HUES48 (cell line): ENCODE results near the gene PWP2.
"Not testable (repeated sequence)": the region's sequence is repeated elsewhere in the genome, so short reads cannot be mapped to it uniquely, and the experiment has no call there.

ENCODE experiments used
- H3K27ac ChIP-seq: one replicate; pipeline ENCODE4 v1.7.0; 2013; ENCODE audit warnings: low read depth, low read length, inconsistent platforms
- H3K27me3 ChIP-seq: 2 replicates; pipeline ENCODE4 v1.6.1; 2013; ENCODE audit warnings: mild to moderate bottlenecking, low read length; ENCODE audit not compliant: control insufficient read depth, insufficient read depth
- H3K36me3 ChIP-seq: 2 replicates; pipeline ENCODE4 v1.6.1; 2013; ENCODE audit warnings: low read length; ENCODE audit not compliant: control insufficient read depth, insufficient read depth
- H3K4me1 ChIP-seq: 2 replicates; pipeline ENCODE4 v1.6.1; 2013; ENCODE audit warnings: mild to moderate bottlenecking, low read length; ENCODE audit not compliant: control insufficient read depth, insufficient read depth
- H3K4me3 ChIP-seq: 2 replicates; pipeline ENCODE4 v1.5.1; 2013; ENCODE audit warnings: mild to moderate bottlenecking, low read depth, low read length
- H3K9ac ChIP-seq: 2 replicates; pipeline ENCODE4 v1.6.1; 2013; ENCODE audit warnings: mild to moderate bottlenecking, low read depth, low read length, moderate library complexity
- H3K9me3 ChIP-seq: 2 replicates; pipeline ENCODE4 v1.6.1; 2013; ENCODE audit warnings: low read length; ENCODE audit not compliant: control insufficient read depth, insufficient read depth

PWP2 gene

GRCh38 chr21:44139787-44140551, 32.8 kb downstream of the PWP2 start:
- not testable (repeated sequence) for H3K4me3 ChIP-seq, H3K9ac ChIP-seq, H3K27me3 ChIP-seq, H3K36me3 ChIP-seq, H3K27ac ChIP-seq, H3K4me1 ChIP-seq, H3K9me3 ChIP-seq

DNA sequence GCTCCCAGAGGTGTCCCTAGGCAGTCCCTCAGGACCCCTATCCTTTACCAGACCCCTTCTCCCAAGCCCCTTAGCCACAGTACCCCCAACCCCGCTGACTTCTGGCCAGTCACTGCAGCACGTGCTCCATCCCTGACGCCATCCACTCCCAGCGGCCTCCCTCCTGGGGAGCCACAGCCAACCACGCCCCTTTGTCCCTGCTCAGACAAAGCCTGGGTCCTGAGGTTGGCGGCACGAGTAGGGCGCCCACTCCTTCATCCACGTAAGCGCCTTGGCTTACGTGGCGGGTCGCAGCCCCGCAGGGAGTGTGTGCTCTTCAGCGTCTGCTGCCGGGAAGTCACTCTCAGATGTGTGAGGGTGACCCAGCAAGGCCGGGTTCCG, 33.3 kb downstream of the PWP2 start:
- not testable (repeated sequence) for H3K9me3 ChIP-seq, H3K4me3 ChIP-seq, H3K27me3 ChIP-seq

GRCh38 chr21:44142470-44142869, 35.3 kb downstream of the PWP2 start:
- H3K36me3 ChIP-seq, H3K4me1 ChIP-seq, H3K27ac ChIP-seq, H3K9ac ChIP-seq, H3K9me3 ChIP-seq, H3K4me3 ChIP-seq, H3K27me3 ChIP-seq: not testable (repeated sequence)

More for the DNA sequence above, 33.3 kb downstream of the PWP2 start:
- H3K4me1 ChIP-seq, H3K36me3 ChIP-seq, H3K9ac ChIP-seq, H3K27ac ChIP-seq: not testable (repeated sequence)

- H3K27me3 ChIP-seq, H3K36me3 ChIP-seq, H3K27ac ChIP-seq, H3K9ac ChIP-seq, H3K4me1 ChIP-seq, H3K9me3 ChIP-seq, H3K4me3 ChIP-seq: not testable (repeated sequence)
Measured at GRCh38 chr21:44143380-44143779, 36.2 kb downstream of the PWP2 start.

DNA sequence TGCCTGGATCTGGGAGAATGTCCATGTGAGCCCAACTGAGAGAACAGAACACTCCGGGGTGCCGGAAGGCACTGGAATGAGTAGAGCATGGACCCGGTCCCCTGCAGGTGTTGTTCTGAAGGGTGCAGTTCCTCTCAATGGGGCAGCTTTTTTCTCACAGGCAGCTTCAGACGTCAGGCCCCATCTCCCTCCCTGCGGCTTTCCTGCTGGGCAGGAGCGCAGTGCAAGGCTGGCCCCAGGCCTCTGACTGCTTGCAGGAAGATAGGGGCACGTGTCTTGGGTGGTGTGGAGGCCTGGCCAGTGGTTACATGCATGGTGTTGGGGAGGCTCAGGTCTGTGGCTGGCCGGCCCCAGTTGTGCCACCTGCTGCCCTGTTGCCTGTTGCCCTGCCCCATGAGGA, 36.8 kb downstream of the PWP2 start:
- H3K27ac ChIP-seq, H3K9me3 ChIP-seq, H3K36me3 ChIP-seq, H3K9ac ChIP-seq, H3K4me3 ChIP-seq, H3K27me3 ChIP-seq, H3K4me1 ChIP-seq: not testable (repeated sequence)

- H3K9me3 ChIP-seq, result not testable (repeated sequence)
Measured at GRCh38 chr21:44144784-44145602, 37.8 kb downstream of the PWP2 start.

DNA sequence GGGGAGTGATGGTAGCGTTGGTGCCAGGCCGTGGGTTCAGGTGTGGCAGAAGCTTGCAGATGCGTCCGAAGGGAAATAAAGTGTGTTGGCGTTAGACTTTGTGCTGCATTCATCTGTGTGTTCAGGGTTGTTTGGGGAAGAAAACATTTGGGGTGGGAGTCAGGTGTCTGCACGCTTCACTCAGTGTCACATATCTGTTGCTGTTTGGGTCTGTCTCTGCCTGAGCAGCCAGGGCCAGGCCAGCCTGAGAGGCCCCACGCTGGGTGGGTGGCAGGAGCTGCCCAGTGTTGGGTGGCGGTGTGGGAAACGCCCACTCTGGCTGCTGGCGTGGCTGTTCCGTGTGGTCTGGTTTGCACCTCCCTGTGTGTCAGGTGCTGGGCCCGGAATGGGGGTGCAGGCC, 38.4 kb downstream of the PWP2 start:
- H3K9ac ChIP-seq, H3K27me3 ChIP-seq, H3K4me1 ChIP-seq, H3K4me3 ChIP-seq, H3K27ac ChIP-seq, H3K9me3 ChIP-seq, H3K36me3 ChIP-seq: not testable (repeated sequence)

More at GRCh38 chr21:44144784-44145602, 37.8 kb downstream of the PWP2 start:
- H3K4me3 ChIP-seq, H3K36me3 ChIP-seq, H3K27ac ChIP-seq, H3K27me3 ChIP-seq, H3K9ac ChIP-seq, H3K4me1 ChIP-seq: not testable (repeated sequence)

DNA sequence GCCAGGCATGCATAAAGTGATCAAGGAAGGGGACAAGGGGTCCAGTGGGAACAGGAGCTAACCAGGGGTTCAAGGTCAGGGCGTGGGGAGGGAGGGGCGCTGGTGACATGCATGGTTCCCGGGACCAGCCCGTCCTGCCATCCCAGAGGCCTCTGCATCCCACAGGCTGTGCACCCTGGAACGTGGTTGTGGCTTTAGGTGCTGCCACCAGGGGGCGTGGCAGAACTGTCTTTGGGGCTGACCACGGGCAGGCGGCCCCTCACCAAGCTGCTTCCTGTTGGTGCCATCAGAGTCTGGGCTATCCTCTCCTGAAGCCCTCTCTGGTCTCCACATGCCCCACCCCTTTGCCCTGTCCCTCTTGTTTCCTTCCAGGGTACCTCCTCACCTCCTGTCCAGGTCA, 39.9 kb downstream of the PWP2 start:
- not testable (repeated sequence) for H3K9me3 ChIP-seq, H3K27me3 ChIP-seq, H3K9ac ChIP-seq, H3K4me1 ChIP-seq, H3K36me3 ChIP-seq, H3K4me3 ChIP-seq, H3K27ac ChIP-seq

GRCh38 chr21:44150255-44150654, 43.1 kb downstream of the PWP2 start:
- not testable (repeated sequence) for H3K9me3 ChIP-seq, H3K27me3 ChIP-seq, H3K4me1 ChIP-seq, H3K27ac ChIP-seq, H3K9ac ChIP-seq, H3K36me3 ChIP-seq, H3K4me3 ChIP-seq

DNA sequence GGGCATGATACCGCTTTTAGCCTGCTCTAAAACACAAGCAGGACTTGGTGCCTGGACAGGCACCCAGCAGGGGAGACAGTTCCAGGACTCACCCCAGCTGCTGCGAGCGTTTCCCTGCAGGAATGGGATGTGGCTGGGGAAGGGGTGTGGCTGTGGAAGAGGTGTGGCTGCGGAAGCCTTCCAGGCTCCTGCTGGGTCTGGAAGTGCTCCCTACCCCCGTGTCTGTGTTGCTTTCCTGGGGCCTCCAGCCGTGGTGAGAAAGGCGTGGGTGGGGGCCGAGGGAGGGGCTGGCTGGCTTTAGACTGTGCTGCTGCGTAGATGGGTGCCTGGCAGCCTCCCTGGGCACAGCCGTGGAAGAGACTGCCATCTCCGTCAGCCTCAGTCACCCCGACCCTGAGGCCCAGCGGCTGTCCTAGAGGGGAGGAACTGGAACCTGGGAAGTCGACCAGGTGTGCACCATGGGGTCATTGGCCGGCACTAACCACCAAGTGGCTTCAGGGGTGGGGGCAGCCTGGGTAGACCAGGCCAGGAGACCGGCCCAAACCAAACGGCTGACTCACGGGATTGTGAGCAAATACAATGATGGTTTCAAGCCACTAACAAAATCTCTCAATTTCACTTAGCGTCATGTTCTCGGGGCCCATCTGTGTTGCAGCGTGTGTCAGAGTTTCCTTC, 46.2 kb downstream of the PWP2 start:
- H3K4me1 ChIP-seq, H3K27me3 ChIP-seq, H3K27ac ChIP-seq, H3K9me3 ChIP-seq, H3K4me3 ChIP-seq, H3K36me3 ChIP-seq, H3K9ac ChIP-seq: not testable (repeated sequence)

DNA sequence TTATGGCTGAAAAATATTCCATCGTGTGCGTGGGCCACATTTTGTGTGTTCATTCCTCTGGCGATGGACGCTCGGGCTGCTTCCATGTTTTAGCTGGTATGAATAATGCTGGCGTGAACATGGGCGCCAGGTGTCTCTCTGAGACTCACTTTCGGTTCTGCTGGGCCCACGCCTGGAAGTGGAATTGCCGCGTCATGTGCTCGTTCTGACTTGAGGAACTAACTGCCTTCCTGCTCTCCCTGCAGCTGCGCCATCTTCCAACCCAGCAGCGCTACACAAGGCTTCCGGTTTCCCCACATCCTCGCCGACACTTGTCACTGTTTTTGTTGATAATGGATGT, 46.7 kb downstream of the PWP2 start:
- H3K9me3 ChIP-seq, H3K4me3 ChIP-seq, H3K9ac ChIP-seq, H3K4me1 ChIP-seq, H3K27me3 ChIP-seq, H3K27ac ChIP-seq, H3K36me3 ChIP-seq: not testable (repeated sequence)
